ENCODE measurements around the gene TSPAN16. TPM values are rescaled to one million over a fixed set of nuclear protein-coding genes. Genes with fewer than 3 reads are reported as not detected.

TSPAN16 gene
- total and polyA plus RNA-seq, 2 of the 13 experiments (the other 11 are each of a cell fraction or from before 2014, with no cell fraction given) = not detected

DNA sequence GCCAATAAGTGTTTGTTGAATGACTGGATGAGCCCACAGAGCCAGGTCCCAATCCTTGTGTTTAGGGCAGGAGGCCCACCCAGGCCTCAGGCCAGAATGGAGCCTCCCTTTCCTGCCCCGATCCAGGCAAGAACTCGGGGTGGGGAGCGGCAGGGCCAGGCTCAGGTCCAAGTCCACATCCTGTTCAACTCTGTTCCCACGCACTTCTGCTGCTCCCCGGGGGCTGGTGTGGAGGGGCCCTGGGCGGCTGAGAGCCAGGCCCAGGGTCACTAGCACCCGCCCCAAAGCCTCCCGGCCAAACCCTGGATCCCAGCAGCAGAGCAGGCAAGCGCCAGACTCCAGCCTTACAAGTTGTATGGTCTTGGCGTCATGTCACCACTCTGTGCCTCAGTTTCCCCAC lies 48.6 kb upstream of the TSPAN16 start (continued):
- TF ChIP-seq, protein P1, sequence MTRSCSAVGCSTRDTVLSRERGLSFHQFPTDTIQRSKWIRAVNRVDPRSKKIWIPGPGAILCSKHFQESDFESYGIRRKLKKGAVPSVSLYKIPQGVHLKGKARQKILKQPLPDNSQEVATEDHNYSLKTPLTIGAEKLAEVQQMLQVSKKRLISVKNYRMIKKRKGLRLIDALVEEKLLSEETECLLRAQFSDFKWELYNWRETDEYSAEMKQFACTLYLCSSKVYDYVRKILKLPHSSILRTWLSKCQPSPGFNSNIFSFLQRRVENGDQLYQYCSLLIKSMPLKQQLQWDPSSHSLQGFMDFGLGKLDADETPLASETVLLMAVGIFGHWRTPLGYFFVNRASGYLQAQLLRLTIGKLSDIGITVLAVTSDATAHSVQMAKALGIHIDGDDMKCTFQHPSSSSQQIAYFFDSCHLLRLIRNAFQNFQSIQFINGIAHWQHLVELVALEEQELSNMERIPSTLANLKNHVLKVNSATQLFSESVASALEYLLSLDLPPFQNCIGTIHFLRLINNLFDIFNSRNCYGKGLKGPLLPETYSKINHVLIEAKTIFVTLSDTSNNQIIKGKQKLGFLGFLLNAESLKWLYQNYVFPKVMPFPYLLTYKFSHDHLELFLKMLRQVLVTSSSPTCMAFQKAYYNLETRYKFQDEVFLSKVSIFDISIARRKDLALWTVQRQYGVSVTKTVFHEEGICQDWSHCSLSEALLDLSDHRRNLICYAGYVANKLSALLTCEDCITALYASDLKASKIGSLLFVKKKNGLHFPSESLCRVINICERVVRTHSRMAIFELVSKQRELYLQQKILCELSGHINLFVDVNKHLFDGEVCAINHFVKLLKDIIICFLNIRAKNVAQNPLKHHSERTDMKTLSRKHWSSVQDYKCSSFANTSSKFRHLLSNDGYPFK (CRISPR knock-in tag; IDR thresholded peaks at IDR 0.05; ENCODE audit: borderline replicate concordance) = no peak
- TF ChIP-seq TGIF2 (CRISPR knock-in tag; IDR thresholded peaks at IDR 0.05) (no peak), SATB2 (CRISPR knock-in tag; IDR thresholded peaks at IDR 0.05) (no peak), ERF (CRISPR knock-in tag; IDR thresholded peaks at IDR 0.05) (no peak), REPIN1 (CRISPR knock-in tag; IDR thresholded peaks at IDR 0.05; ENCODE audit: borderline replicate concordance, low read depth) (no peak), FOSL2 (CRISPR knock-in tag; IDR thresholded peaks at IDR 0.05) (no peak)

DNA sequence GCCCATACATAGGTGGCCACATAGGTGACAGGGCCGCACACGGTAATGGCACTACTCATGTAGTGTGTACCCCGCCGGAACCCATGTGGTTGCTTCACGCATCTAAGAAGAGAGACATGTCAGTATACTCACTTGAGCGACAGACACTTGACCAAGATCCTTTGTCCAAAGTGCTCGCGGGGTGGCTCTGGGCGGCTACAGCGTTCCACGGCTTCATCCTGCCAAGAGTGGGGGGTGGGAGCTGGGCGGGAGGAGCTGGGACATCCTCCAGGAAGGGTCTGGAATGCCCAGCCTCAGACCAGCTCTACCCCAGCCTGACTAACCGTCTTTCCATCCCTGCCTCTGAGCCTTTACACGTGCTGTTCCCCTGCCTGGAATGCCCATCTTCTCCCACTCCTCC lies 48.0 kb upstream of the TSPAN16 start:
- WGBS (ENCODE audit: low lambda C conversion rate) = 100% methylated on average over 12 of the region's 14 CpGs
- ChIA-PET POLR2A (no interaction called here), CTCF (ENCODE audit: low intra/inter-chr PET ratio, low total read pairs) (no interaction called here)
- Histone ChIP-seq H4K20me1 (ENCODE audit: insufficient read depth, low read length) (no peaks in the 10 kb centered on the region), H3K9me3 (ENCODE audit: low read length) (no peaks in the 10 kb centered on the region), H3K27me3 (ENCODE audit: control insufficient read depth in 1 of 2, insufficient read depth in 2 of 2, low read length in 2 of 2) (no peaks in the 10 kb centered on the region), H3K4me2 (ENCODE audit: low read depth, low read length) (no peak overlapping the region), H3K79me2 (ENCODE audit: insufficient read depth, low read length) (no peaks in the 10 kb centered on the region), H3K4me3 (replicated peaks in 1 of 3; ENCODE audit: insufficient read depth in 1 of 3, low read depth in 2 of 3, low read length in 3 of 3) (no peak overlapping the region), H3K36me3 (replicated peaks in 1 of 2; ENCODE audit: control insufficient read depth in 1 of 2, insufficient read depth in 2 of 2, low read length in 2 of 2) (peaks cover 8 to 25% of the 10 kb centered on the region in 2 experiments; a peak in 4 of 5 replicates), H3K4me1 (ENCODE audit: insufficient read depth, low read length) (peaks cover 9% of the 10 kb centered on the region), H3K9ac (ENCODE audit: insufficient read depth, low read depth, low read length) (no peak overlapping the region), H2AFZ (ENCODE audit: low read length) (no peak overlapping the region), H3K27ac (ENCODE audit: extremely low read length, insufficient read depth, low read length) (no peak overlapping the region)
- intact Hi-C loops (cut with micrococcal nuclease; ENCODE audit: unreplicated experiment) = no loop called here
- no peak for DNase-seq (ENCODE audit: low spot score)
- no TSS peak for BruUV-seq (replicated peaks)
- TF ChIP-seq, protein P2, sequence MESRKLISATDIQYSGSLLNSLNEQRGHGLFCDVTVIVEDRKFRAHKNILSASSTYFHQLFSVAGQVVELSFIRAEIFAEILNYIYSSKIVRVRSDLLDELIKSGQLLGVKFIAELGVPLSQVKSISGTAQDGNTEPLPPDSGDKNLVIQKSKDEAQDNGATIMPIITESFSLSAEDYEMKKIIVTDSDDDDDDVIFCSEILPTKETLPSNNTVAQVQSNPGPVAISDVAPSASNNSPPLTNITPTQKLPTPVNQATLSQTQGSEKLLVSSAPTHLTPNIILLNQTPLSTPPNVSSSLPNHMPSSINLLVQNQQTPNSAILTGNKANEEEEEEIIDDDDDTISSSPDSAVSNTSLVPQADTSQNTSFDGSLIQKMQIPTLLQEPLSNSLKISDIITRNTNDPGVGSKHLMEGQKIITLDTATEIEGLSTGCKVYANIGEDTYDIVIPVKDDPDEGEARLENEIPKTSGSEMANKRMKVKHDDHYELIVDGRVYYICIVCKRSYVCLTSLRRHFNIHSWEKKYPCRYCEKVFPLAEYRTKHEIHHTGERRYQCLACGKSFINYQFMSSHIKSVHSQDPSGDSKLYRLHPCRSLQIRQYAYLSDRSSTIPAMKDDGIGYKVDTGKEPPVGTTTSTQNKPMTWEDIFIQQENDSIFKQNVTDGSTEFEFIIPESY (CRISPR knock-in tag; IDR thresholded peaks at IDR 0.05) = 0 out of 2 replicates have a peak, but pooled peaks have one; percentile 12
- no peak for TF ChIP-seq GFI1 (CRISPR knock-in tag; IDR thresholded peaks at IDR 0.05; ENCODE audit: borderline replicate concordance)
- ATAC-seq = no peak
- in situ Hi-C loops (cut with HindIII; ENCODE audit: extremely low pct_ligation_motif_present, low pct_unique_long_range_greater_than_20kb) = no loop called here
- no peak for FAIRE-seq
